B cell (primary cell): ENCODE measurements around the gene TMEM222. TPM values are rescaled to one million over a fixed set of nuclear protein-coding genes. Genes with fewer than 3 reads are reported as not detected.

ENCODE experiments used
- ATAC-seq: fragments of 200-7000 bp; cut with Tn5 transposase; one replicate; pipeline ENCODE4 v1.10.0; 2021; ENCODE audit warnings: low read depth, mild to moderate bottlenecking, moderate number of reproducible peaks, moderate library complexity
- CTCF ChIA-PET: fragments of 350-600 bp; sonication (Branson Sonifier 250); formaldehyde crosslinking; loops from one replicate; lab custom pipeline; 2021; ENCODE audit warnings: antibody characterized with exemption, inconsistent platforms; lab: Charles Lee
- POLR2A ChIA-PET: fragments of 350-600 bp; sonication (Branson Sonifier 250); formaldehyde crosslinking; loops from one replicate; lab custom pipeline; 2021; ENCODE audit warnings: antibody characterized with exemption; lab: Charles Lee
- DNase-seq: peaks from one replicate; pipeline ENCODE4 v3.0.0; 2013
- H2AFZ ChIP-seq: 2 replicates; pipeline ENCODE4 v1.6.1; 2012; ENCODE audit warnings: mild to moderate bottlenecking, low read depth, low read length; ENCODE audit not compliant: insufficient read depth, poor library complexity, severe bottlenecking
- H3K27ac ChIP-seq, 2 donors: 1 replicate in 1 of 2; 2 replicates in 1 of 2; pipeline ENCODE4 v1.5.1; 2012 to 2013; ENCODE audit warnings: low read length in 2 of 2, mild to moderate bottlenecking in 2 of 2, moderate library complexity in 1 of 2
- H3K27me3 ChIP-seq, 4 experiments: fragments of 200-600 bp in 1 of 4; sonication (generic) in 1 of 4; replicated peaks in 1 of 4; 1 replicate in 2 of 4; 2 replicates in 2 of 4; pipeline versions ENCODE4 v1.6.1 to v1.7.0; 2013 to 2016; ENCODE audit warnings: low read length in 3 of 4, mild to moderate bottlenecking in 2 of 4, mixed read lengths in 1 of 4, moderate library complexity in 1 of 4; ENCODE audit not compliant: insufficient read depth in 4 of 4, control insufficient read depth in 3 of 4; ENCODE audit errors: control extremely low read depth in 1 of 4
- H3K36me3 ChIP-seq, 2 experiments: replicated peaks in 1 of 2; 1 replicate in 1 of 2; 2 replicates in 1 of 2; pipeline versions ENCODE4 v1.6.1 to v1.7.1; 2013; ENCODE audit warnings: low read length in 1 of 2; ENCODE audit not compliant: insufficient read depth in 2 of 2, control insufficient read depth in 1 of 2; ENCODE audit errors: control extremely low read depth in 1 of 2, extremely low read depth in 1 of 2
- H3K4me1 ChIP-seq, 2 donors: fragments of 200-600 bp in 1 of 2; sonication (generic) in 1 of 2; 1 replicate in 1 of 2; 2 replicates in 1 of 2; pipeline versions ENCODE4 v1.5.1 to v1.6.1; 2013 to 2017; ENCODE audit warnings: low read length in 2 of 2; ENCODE audit not compliant: control insufficient read depth in 2 of 2, insufficient read depth in 2 of 2
- H3K4me2 ChIP-seq: replicated peaks from 2 replicates; pipeline ENCODE3; 2012; ENCODE audit warnings: mild to moderate bottlenecking, low read depth, low read length; ENCODE audit not compliant: poor library complexity, severe bottlenecking
- H3K4me3 ChIP-seq, 5 experiments: fragments of 200-600 bp in 1 of 5; sonication (generic) in 1 of 5; 1 replicate in 3 of 5; 2 replicates in 2 of 5; pipeline versions ENCODE4 v1.5.1 to v1.7.0; 2011 to 2016; ENCODE audit warnings: low read length in 4 of 5, mild to moderate bottlenecking in 4 of 5, low read depth in 2 of 5, control low read depth in 1 of 5, moderate library complexity in 1 of 5; ENCODE audit not compliant: insufficient read depth in 1 of 5; ENCODE audit errors: control extremely low read depth in 1 of 5, extremely low read depth in 1 of 5
- H3K79me2 ChIP-seq: fragments of 200-600 bp; sonication (generic); one replicate; pipeline ENCODE4 v1.6.0; 2016; ENCODE audit warnings: low read length; ENCODE audit not compliant: control insufficient read depth, insufficient read depth
- H3K9ac ChIP-seq: fragments of 200-600 bp; sonication (generic); 2 replicates; pipeline ENCODE4 v1.6.1; 2017; ENCODE audit warnings: mild to moderate bottlenecking, low read length, moderate library complexity
- H3K9me3 ChIP-seq, 3 donors: one replicate each; pipeline versions ENCODE4 v1.6.1 to v1.7.1; 2013; ENCODE audit warnings: low read length in 2 of 3; ENCODE audit not compliant: control insufficient read depth in 2 of 3, insufficient read depth in 1 of 3; ENCODE audit errors: control extremely low read depth in 1 of 3
- H4K20me1 ChIP-seq: 2 replicates; pipeline ENCODE4 v1.6.0; 2012; ENCODE audit warnings: mild to moderate bottlenecking, low read length; ENCODE audit not compliant: insufficient read depth, control insufficient read depth, poor library complexity, severe bottlenecking
- H3K27ac Mint-ChIP-seq: one replicate; pipeline ENCODE4 v1.8.0; 2021; ENCODE audit warnings: mixed read lengths
- H3K27me3 Mint-ChIP-seq: one replicate; pipeline ENCODE4 v1.8.0; 2021; ENCODE audit warnings: mixed read lengths
- H3K4me1 Mint-ChIP-seq: one replicate; pipeline ENCODE4 v1.8.0; 2021; ENCODE audit warnings: mixed read lengths
- H3K4me3 Mint-ChIP-seq: one replicate; pipeline ENCODE4 v1.8.0; 2021; ENCODE audit warnings: mixed read lengths
- H3K9me3 Mint-ChIP-seq: one replicate; pipeline ENCODE4 v1.8.0; 2022; ENCODE audit warnings: mixed read lengths; ENCODE audit not compliant: insufficient read depth
- EZH2 ChIP-seq: IDR thresholded peaks from 2 replicates; pipeline ENCODE4 v1.6.1; 2012; ENCODE audit warnings: borderline replicate concordance, low read depth, mild to moderate bottlenecking, moderate library complexity, low read length; ENCODE audit not compliant: insufficient read depth, poor library complexity, severe bottlenecking
- WGBS: methylation state at CpG from one replicate; pipeline ENCODE4 v1.1.5; 2013; ENCODE audit warnings: missing lambda C conversion rate; ENCODE audit not compliant: insufficient coverage; 5-methylcytosine and 5-hydroxymethylcytosine counted together
- intact Hi-C: fragments of 100-400 bp; cut with micrococcal nuclease; formaldehyde crosslinking; loops from one replicate; pipeline ENCODE4 v1.10.0; 2022
- polyA plus RNA-seq: library from polyadenylated mRNA; depleted of rRNA; stranded (reverse); fragments of >200 nt; gene quantifications from 2 replicates; pipeline ENCODE4 v1.2.3, GENCODE V29; 2012
- total RNA-seq, 2 donors: library from RNA; stranded (reverse); fragments of 120-200 nt in 1 of 2; gene quantifications; 1 replicate in 1 of 2; 2 replicates in 1 of 2; pipeline versions ENCODE4 v1.2.3 to v1.2.4, GENCODE V29; 2013 to 2022
- TF ChIP-seq, protein P1 (sequence below): fragments of 200-600 bp; IDR thresholded peaks from one replicate; pipeline ENCODE4 v1.8.0; 2022; ENCODE audit warnings: antibody characterized with exemption, mild to moderate bottlenecking

The TMEM222 gene
- total and polyA plus RNA-seq, 2 donors (not counting 1 experiment from before 2014, with no cell fraction given): 44.2 to 80.9 TPM

DNA sequence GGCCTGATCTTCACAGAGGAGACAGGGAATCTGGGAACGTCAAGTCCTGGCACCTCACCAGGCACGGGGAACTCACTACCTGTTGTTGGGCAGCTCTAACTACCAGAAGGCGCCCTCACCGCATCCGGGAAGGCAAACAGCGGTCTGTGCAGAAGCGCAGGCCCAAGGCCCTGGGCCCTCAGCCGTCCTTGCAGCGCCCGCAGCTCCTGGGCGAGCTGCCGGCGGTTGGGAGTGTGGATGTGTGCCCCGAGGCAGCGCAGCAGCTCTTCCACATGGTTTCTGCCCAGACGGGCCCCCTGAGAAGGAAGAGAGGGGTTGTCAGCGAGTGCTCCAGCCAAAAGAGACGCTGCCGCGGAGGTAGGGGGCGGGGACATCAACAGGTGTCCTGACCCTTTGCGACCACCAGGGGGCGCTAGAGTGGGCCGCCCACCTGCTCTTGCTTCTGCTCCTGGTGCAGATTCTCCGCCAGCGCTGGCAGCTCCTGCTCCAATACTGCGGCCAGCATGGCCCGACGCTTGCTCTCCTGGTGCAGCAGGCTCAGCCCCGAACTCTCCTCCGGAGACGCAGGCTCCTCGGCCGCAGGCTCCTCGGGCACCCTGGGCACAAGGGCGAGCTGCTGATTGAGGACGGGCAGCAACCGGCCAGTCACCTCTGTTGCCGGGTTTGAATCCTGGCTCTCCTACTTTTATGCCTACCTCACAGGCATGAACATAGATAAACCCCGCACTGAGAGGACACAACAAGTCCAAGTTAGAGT is 35.5 kb downstream of the TMEM222 start:
- 16% methylated on average over 39 of the region's 40 CpGs for WGBS
- H3K27me3 ChIP-seq: no peaks in the 10 kb centered on the region
- H3K9ac ChIP-seq: peak overlapping the region; percentile 63
- peak overlapping the region; percentile 90 for H2AFZ ChIP-seq
- Mint-ChIP-seq H3K27ac (peak overlapping the region; percentile 75), H3K27me3 (no peaks in the 10 kb centered on the region), H3K9me3 (no peaks in the 10 kb centered on the region), H3K4me1 (peaks cover 48% of the 10 kb centered on the region), H3K4me3 (peak overlapping the region; percentile 84)
- no peaks in the 10 kb centered on the region for H3K79me2 ChIP-seq
- peaks cover 0 to 4% of the 10 kb centered on the region in 2 experiments for H3K36me3 ChIP-seq
- CTCF ChIA-PET: interaction anchor here (0.6 to 11.1 kb wide), 27 partner anchors 8 to 1745 kb away, joined by 3 to 135 read pairs (median 5); partner anchors contain the start of genes CD164L2, GPR3, MAP3K6 and SYTL1
- ATAC-seq: peak; percentile 71
- intact Hi-C loops: loop anchor here (1.0 to 2.0 kb wide), 4 partner anchors 8 to 31 kb away; no protein-coding TSS in a partner anchor
- POLR2A ChIA-PET: interaction anchor here (0.9 to 2.2 kb wide), 9 partner anchors 8 to 45 kb away, joined by 3 to 16 read pairs (median 4); partner anchors contain the start of gene SYTL1
- peak overlapping the region; percentile 21 to 63 (median 54) for H3K4me3 ChIP-seq
- H3K9me3 ChIP-seq: no peaks in the 10 kb centered on the region
- H4K20me1 ChIP-seq: peaks cover 8% of the 10 kb centered on the region
- DNase-seq: peak; percentile 90
- TF ChIP-seq, protein P1, sequence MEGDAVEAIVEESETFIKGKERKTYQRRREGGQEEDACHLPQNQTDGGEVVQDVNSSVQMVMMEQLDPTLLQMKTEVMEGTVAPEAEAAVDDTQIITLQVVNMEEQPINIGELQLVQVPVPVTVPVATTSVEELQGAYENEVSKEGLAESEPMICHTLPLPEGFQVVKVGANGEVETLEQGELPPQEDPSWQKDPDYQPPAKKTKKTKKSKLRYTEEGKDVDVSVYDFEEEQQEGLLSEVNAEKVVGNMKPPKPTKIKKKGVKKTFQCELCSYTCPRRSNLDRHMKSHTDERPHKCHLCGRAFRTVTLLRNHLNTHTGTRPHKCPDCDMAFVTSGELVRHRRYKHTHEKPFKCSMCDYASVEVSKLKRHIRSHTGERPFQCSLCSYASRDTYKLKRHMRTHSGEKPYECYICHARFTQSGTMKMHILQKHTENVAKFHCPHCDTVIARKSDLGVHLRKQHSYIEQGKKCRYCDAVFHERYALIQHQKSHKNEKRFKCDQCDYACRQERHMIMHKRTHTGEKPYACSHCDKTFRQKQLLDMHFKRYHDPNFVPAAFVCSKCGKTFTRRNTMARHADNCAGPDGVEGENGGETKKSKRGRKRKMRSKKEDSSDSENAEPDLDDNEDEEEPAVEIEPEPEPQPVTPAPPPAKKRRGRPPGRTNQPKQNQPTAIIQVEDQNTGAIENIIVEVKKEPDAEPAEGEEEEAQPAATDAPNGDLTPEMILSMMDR: peak; percentile 98
- TF ChIP-seq EZH2: no peak
- H3K27ac ChIP-seq: peak overlapping the region; percentile 19 to 34
- H3K4me2 ChIP-seq: peak overlapping the region; percentile 95
- peaks cover 36 to 54% of the 10 kb centered on the region in 2 donors for H3K4me1 ChIP-seq
